ENCODE data around the gene BIRC2.

- no peak for TF ChIP-seq CTCF (IDR thresholded peaks at IDR 0.05)
- no peak for TF ChIP-seq POLR2A (IDR thresholded peaks at IDR 0.05)
Measured at GRCh38 chr11:102402548-102402947, 55.5 kb downstream of the BIRC2 start.
